NCI-H226 (cell line): ENCODE data around the gene GOLGA1.
"Not testable (repeated sequence)": the region's sequence is repeated elsewhere in the genome, so short reads cannot be mapped to it uniquely, and the experiment has no call there.

Experiments used
- DNase-seq: peaks from one replicate; pipeline ENCODE4 v3.0.0-alpha.2; 2015

The GOLGA1 gene

DNA sequence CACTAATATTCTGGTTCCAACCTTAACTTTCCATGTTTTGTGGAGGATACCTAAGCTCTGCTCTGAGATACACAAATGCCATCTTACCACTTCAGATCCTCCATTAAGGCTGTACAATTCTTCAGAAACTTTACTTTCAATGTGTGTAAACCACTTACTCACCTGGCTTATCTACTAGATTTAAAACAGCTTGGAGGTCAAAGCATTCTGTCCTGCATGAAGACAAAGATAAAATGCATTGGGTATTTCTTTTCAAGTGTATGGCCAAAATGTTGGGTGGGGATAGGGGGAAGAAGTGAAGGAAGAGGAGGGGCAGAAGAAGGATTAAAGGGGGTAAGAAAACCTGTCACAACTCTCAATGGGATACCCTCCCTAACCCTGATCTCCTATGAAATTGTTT lies 939 bp downstream of the GOLGA1 start:
- DNase-seq: no peak

DNA sequence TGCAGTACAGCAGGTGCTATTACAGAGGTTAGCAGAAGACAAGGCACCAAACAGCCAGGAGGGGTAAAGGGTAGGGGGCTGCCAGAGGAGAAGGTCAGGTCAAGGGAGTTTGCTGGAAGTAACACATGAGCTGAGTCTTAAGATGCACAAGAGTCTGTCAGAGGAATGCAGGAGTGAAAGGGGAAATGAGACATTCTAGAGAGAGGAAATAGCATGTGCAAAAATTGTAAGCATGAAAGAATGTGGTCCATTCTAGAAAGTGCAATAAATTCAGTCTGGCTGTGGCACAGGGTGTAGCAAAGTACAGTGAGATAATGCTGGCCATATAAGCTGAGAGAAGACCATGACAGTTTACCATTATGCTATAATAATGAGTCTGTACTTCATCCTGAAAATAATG lies 6.6 kb downstream of the GOLGA1 start:
- peak; percentile 47 for DNase-seq

DNA sequence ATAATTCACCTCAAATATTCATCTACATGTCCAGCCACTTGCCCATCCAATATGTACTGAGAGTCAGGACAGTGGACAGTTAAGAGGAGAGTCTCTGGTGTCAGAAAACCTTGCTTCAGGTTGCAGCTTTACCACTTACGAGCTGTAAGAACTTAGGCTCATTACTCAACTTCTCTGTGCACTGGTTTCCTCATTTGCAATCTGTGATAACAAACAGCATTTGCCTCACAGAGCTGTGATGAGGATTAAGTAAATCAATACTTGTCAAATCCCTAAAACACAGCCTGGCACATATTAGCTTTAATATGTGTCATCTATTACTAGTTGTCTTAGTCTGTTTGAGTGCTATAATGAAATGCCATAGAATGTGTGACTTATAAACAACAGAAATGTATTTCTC lies 8.6 kb downstream of the GOLGA1 start:
- DNase-seq: no peak

DNA sequence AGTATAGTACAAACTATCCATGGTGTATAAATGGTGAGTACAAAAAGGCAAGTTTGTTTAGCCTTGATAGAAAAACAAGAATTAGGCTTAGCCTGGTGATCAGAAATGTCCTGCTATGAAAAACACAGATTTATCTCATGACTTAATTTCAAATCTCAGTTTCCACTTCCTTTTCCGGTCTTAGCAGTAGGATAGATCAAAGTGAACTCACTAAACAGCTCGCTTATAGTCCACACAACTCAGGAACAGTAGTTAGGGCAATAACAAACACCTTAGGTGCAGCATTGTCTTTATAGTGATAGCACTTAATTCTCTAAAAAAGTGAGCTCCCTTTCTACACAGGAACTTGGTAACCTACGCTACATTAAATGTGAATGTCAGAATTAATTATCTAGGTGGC lies 11.4 kb downstream of the GOLGA1 start:
- DNase-seq: no peak

DNA sequence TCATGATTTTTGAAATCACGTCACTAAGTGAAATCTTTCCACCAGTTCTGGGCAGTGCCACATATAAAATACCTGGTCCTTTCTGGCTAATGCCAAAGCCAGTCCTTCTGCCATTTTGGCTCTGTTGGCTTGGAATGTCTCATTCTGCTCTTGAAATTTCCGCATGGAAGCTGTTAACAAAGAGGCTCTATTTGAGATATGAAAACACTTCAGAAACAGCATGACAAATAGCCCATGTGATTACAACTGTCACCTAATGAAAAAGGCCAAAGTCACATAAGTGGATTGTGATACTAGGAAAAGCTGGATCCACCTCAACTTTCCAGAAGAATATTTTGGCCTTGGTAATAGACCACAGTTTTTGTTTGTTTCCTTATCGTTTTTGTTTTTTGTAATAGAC lies 12.8 kb downstream of the GOLGA1 start:
- DNase-seq: no peak

DNA sequence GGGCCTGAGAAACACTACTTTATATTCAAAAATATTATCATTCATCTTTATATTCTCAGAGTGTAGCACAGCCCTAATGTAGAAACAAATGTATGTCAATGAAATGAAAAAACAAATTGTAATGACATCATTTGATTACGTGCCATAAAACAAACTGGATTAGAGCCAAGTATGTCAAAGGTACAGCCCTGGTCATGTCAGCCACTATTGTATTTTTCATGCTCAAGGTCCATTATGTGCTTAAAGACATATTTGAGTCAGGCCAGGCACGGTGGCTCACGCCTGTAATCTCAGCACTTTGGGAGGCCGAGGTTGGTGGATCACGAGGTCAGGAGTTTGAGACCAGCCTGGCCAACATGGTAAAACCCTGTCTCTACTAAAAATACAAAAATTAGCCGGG lies 20.5 kb downstream of the GOLGA1 start:
- DNase-seq: not testable (repeated sequence)

DNA sequence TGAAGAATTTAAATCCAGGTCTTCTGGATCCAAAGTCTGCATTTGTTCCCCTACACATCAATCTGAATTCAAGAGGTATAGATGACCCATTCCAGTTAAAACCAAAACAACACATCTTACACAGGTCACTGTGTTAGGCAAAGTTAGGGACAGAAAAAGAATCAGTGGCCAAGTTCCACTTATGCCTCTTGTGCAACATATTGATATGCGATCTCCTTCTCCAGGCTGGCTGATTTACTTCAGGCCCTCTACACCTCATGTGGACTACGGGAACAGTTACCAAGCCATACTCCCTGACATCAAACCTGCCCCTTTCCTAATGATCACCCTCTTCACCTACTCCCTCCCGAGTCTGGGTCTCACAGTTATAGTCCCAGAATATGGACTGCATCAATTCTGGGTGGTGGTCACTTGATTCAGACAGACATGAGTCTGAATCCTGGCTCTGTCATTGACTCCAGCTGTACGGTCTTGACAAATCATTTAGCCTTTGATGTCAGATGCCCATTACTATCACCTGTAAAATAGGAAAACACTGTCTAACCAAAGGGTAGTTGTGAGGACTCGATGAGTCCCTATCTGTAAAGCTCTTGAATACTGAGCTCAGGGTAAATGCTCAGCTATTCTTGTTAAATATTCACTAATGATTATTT lies 26.0 kb downstream of the GOLGA1 start:
- DNase-seq: no peak

DNA sequence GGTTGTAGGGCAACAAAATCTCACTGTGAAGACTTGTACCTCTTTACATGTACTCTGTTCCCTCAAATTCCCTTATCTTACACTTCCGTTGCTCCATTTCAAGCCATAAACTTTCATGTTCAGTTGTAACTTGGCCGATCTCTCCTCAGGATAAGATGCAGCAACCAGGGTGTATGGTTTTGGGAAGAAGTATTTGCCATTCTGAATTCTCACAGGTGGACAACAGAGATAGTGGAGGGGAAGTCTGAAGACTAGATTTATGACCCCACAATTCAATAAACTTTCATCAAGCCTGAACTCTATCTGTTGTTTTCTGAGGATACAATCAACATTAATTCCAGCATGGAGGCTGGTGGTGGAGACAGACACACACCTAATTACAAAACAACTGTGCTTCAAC lies 27.5 kb downstream of the GOLGA1 start:
- no peak for DNase-seq

DNA sequence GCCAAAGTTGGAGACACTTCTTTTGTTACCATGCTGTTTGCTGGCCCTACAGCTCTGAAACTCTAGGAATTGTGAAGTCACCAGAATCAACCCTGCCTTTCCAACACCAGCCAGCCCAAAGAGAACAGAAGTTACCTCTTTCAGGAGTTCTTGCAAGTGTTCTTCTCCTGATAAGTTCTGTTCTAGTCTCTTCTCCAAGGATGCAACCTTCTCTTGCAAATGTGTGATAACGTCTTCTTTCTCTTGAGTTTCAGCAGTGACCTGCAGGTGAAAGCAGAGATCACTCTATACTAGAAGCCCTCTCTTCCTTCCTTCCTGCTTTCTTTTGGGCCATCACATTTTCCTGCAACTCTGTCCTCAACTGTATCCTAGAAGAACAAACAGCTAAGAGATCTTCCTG lies 29.1 kb downstream of the GOLGA1 start:
- no peak for DNase-seq

DNA sequence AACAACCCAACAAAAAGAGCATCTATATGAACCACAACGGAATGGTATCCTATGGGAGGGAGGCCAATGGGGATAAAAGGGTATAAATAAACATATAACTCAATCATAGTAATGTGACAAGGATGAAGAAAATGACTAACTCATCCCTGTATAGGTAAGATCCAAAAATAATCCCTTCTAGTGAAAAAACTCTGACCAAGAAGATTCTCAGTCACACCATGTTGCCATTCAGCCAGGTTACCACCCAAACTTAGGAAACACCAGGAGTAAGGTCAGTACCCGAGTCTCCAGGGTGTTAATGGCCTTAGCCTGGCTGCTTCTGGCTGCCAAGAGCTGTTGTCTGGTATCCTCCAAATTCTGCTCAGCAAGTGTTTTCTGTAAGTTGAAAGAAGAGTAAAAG lies 32.8 kb downstream of the GOLGA1 start:
- DNase-seq: no peak

DNA sequence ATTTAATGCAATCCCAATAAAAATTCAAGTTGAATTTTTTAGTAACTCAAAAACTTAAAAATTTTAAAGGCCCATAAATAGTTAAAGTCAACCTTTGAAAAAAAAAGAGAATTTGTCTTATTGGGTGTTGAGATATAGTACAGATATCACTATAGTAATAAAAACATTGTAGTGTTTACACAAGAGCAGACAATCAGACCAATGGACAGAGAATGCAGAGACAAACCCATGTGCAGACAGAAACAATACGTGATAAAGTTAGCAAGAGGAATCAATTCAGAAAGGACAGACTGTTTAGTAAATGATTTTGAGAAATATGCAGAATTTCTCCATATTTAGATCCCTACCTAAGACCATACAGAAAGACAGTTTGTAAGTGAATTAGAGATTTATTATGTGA lies 33.9 kb downstream of the GOLGA1 start:
- DNase-seq: no peak

DNA sequence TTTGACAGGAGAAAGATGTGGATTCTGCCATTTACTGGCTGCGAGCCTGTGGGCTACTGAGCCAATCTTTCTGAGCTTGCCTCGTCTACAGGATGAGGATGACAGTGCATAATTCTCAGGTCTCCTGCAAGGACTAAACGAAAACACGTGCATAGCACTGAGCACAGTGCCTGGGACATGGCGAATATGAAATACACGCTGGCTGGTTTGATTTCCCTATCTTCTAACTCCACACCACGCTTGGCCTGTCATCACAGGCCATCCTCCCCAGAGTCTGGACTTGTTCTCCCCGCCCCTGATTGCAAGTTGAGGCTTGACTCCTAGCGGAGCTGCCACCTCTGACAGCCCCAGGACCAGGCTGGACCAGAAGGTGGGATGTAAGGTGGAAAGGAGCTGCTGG lies 41.0 kb downstream of the GOLGA1 start:
- DNase-seq: no peak

DNA sequence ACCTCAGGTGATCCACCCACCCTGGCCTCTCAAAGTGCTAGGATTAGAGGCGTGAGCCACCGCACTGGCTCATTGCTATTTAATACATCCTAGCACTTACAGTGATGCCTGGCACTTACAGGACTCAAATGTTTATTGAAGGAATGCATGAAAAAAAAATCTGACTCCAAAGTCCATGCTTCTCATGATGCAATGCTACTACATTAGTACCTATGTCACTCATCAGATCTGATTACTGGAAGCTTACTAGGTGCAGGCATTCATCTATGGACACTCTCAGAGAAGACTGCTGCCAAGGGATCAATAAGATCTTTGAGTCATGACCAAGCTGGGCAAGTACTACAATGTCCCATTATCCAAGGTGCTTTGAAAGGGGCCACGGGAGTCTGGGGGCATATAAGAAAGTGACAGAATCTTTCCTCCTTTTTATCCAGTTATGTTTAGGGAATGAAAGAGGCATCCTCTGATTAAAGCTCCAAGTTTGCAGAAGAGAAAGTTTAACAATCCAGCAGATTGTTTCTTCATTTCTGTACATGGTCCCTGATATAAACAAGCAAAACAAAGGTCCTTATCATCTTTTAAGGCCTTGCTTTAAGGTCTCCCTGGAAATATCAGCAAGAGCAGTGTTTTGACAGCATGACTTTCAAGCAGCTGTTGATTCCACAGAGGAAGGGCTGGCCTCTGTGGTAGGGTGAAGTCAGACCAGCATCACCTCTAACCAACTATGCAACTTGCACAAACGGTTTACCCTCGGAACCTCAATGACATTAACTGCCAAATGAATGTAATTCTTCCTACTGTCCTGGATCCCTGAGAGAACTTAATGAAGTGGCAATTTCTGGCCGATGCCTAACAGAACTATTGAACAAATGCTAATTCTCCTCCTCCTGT lies 43.1 kb downstream of the GOLGA1 start:
- DNase-seq: no peak

DNA sequence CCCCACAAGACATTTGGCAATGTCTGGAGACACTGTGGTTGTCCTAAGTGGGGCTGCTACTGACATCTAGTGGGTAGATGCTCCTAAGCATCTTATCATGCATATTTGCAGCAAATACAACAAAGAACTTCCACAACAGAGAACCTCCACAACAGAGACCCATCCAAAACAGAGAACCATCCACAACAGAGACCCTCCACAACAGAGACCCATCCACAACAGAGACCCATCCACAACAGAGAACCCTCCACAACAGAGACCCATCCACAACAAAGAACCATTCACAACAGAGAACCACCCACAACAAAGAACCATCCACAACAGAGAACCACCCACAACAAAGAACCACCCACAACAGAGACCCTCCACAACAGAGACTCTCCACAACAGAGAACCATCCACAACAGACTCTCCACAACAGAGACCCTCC lies 46.1 kb downstream of the GOLGA1 start:
- DNase-seq: no peak

DNA sequence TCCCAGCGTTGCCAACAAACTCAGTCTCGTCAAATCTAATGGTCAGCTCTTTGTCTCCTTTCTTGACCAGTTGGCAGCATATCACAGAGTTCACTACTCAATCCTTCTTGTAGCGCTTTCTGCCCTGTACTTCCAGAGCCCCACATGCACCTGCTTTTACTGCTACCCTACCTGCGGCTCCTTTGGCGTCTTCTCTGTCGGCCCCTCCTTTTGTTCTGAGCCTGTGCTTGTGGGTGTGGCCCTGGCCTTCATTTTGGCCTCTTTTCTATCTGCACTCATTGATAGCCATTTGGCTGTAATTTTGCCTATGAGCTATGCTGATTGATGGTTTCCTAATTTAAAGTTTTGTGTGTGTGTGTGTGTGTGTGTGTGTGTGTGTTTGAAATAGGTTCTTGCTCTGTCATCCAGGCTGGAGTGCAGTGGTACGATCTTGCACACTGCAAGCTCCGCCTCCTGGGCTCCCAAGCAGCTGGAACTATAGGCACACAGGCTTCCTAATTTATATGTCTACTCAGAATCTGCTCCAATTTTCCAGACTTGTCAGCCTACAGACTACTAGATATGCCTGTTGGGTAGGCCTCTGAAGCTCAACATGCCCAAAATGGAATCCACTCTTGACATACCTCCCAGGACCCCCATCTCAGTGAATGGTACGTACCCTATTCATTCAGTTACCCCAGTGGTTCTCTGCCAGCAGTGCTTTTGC lies 46.7 kb downstream of the GOLGA1 start:
- DNase-seq: no peak

DNA sequence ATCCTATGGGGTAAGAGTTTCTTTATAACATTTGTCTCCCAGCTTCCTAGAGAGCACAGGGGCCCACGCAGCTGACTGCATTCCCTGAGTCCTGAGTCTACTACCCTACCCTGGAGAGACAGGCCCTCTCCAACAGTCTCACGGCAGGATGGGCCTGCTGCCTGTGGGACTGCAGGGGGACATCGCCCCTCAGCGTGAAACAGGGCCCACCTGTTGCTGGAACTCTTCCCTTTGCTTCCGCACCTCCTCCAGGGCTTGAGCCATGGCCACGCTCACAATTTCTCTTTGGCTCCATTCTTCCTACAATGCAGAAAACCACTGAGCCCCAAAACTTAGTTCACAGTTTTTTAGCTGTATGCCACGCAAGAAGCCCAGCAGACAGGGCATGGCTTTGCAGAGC lies 50.7 kb downstream of the GOLGA1 start:
- no peak for DNase-seq

DNA sequence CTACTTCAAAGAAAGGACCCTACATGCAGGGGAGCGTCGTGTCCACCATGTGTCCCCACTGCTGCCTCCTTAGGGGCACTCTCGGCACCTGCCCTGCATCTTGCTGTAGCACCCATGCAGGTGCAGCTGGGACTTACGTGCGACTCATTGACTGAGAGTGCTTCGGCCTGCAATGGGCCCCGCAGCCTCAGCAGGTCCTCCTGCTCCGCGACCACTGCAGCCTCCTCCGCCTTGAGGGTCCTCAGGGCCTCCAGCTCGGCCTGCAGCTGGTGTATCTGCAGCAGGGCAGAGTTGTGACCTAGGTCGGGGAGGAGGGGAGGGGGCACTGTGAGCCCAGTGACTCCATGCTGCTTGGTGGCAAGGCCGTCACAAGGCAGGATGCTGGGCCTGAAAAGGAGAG lies 51.9 kb downstream of the GOLGA1 start:
- DNase-seq: no peak

DNA sequence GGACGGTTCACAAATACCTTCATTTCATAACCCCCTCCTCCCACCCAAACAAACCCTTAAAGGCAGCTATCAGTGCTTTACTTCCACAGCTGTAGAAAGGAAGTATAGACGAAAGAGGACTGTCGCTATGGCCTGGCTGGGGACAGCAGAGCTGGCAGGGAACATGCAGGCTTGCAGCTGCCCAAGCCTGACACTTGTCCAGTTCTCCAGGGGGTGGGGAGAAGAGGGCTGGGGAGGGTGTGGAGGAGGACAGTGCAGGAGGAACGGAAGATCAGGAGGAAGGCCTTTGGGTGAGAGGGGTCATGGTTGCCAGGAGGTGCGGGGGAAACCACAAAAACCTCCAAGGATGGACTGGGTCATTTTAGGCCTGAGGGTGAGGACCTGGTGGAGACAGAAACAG lies 53.1 kb downstream of the GOLGA1 start:
- DNase-seq: no peak

DNA sequence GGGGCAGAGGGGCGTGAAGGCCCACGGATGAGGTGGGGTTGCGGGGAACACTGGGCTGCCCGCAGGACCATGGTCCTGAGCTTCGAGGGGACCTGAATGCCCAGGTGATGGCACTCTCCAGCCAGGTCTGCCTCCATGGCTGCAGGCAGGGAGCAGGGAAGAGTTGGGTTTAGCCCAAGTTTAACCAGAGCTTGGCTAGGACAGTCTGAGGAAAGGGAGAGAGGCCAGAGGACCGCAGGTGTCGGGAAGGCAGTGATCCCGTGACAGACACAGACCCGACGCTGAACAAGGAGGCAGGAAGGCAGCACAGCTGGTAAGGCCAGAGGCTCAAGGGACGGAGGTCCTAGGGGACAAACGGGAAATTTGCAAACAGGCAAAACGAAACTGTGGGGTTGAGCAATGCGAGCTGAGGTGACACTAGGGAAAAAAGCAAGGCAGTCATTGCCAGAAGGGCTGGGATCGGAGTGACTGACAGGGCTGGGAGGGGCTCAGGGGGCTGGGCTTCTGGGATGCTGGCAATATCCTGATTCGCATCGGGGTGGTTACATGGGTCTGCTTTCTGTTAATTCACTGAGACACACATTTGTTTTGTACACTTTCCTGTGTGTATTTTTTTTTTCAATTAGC lies 53.9 kb downstream of the GOLGA1 start:
- DNase-seq: no peak

DNA sequence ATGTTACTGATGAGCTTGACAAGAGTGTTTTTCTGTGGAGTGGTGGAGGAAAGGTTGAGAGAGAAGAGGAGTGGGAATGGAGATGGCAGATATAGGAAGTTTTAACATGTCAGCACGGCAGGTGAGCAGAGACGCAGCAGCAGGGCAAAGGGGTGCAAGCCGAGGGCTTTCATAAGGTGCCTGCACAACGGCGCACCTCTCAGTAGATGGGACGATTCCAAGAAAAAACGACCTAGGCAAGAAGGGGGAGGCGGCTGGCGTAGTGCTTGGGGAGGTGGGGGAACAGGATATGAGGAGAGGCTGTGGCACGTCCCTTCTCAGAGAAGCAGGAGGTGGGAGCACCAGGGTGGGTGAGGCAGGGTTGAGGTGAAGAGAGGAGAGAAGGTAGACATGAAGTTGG lies 54.4 kb downstream of the GOLGA1 start:
- DNase-seq: no peak

DNA sequence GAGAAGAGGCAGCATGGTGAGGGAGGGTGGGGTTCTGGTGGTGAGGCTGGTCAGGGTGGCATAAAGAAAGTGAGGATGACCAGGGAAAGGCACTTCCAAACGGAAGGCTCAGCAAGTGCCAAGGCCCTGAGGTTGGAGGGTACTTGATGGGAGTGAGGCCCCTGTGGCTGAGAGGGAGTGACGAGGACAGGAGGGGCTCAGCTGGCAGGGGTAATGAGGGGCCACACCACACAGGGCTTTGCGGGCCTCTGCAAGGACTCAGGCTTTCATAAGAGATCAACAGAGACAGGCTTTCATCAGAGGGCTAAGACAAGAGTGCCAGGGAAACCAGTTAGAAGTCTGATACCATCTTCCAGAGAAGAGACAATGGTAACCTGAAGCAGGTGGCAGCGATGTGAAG lies 55.3 kb downstream of the GOLGA1 start:
- no peak for DNase-seq

DNA sequence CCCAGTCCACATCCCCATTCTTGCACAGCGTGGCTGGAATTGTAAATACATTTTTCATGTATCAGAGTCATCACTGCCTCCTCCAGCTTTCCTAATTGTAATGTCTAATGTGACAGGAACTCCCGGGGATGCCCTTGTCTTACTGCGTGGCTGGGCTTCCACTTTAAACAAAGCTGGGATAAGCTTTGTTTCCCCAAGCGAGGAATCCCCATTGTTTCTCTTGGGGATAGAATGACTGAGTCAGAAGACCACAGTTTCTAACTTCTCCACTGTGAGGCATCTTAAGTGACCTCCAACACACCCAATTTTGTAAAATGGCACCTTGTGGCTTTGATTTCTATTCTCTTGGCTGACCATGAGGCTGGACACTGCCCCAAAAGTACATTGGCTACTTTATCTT lies 56.5 kb downstream of the GOLGA1 start:
- DNase-seq: no peak

DNA sequence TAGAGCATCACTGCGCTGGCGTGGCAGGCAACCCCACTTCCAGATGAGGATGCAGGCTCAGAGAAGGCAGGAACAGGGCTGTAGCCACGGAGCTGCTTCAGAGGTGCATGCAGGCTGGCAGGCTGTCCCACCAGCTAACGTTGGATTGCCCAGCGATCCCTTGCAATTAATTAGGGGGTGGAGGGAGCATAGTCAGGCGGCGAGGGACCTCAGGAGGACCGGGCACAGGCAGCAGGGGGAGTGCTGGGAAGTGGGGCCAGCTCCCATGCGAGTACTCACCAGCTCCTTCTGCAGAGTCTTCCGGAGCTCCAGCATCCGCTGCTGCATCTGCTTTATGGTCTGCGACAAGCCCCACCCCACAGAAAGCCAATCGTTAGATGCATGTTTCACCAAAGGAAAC lies 58.7 kb downstream of the GOLGA1 start:
- DNase-seq: no peak
